ENCODE data around the gene IL31. TPM values are rescaled to one million over a fixed set of nuclear protein-coding genes. Genes with fewer than 3 reads are reported as not detected.

The IL31 gene
- total and polyA plus RNA-seq, 2 donors (not counting 3 experiments of a cell fraction or from before 2014, with no cell fraction given): not detected

DNA sequence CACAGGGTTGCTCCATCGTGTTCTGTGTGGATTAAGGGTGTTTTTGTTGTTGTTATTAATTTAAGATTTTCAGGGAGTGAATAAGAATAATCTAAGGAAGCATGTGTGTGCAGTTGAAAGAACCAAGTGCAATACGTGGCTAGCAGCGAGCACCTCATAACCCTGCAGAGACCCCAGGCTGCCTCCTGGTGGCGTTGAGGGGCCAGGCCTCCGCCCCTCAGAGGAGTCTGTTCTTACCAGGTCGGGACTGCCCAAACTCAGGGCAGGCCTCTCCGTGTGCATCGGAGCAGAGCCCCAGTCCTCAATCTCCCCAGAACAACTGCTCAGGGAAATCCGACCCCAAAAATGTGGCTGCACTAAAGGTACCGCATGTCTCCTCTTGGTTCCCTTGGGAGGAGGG, 36.8 kb downstream of the IL31 start:
- BruUV-seq (replicated peaks): no TSS peak
- H3K36me3 ChIP-seq (ENCODE audit: control insufficient read depth in 2 of 2, extremely low read depth in 1 of 2, insufficient read depth in 2 of 2, low read length in 2 of 2): peaks cover 4 to 35% of the 10 kb centered on the region in 2 experiments
- no peak overlapping the region for H3K4me3 ChIP-seq (replicated peaks in 1 of 3; ENCODE audit: insufficient read depth in 1 of 3, low read depth in 1 of 3, low read length in 3 of 3)
- FAIRE-seq (no peak), DNase-seq (ENCODE audit: low read depth, low spot score) (no peak)
- no peaks in the 10 kb centered on the region for H3K9me1 ChIP-seq (replicated peaks; ENCODE audit: control insufficient read depth, extremely low read depth, insufficient read depth, low read length)
- no peak overlapping the region for H3K9ac ChIP-seq (replicated peaks; ENCODE audit: extremely low read depth, insufficient read depth, low read length)
- no peaks in the 10 kb centered on the region for H3K27me3 ChIP-seq (ENCODE audit: control insufficient read depth in 2 of 2, insufficient read depth in 2 of 2, low read length in 2 of 2)
- H4K20me1 ChIP-seq (replicated peaks; ENCODE audit: control insufficient read depth, extremely low read depth, insufficient read depth, low read length): no peaks in the 10 kb centered on the region
- CTCF ChIA-PET: interaction anchor here (1.7 to 2.7 kb wide), 2 partner anchors 54 to 83 kb away, joined by 8 to 18 read pairs; no protein-coding TSS in a partner anchor
- POLR2A ChIA-PET: no interaction called here
- no peak for TF ChIP-seq MYC (IDR thresholded peaks at IDR 0.05; ENCODE audit: low read depth, low read length)
- TF ChIP-seq, protein P1, sequence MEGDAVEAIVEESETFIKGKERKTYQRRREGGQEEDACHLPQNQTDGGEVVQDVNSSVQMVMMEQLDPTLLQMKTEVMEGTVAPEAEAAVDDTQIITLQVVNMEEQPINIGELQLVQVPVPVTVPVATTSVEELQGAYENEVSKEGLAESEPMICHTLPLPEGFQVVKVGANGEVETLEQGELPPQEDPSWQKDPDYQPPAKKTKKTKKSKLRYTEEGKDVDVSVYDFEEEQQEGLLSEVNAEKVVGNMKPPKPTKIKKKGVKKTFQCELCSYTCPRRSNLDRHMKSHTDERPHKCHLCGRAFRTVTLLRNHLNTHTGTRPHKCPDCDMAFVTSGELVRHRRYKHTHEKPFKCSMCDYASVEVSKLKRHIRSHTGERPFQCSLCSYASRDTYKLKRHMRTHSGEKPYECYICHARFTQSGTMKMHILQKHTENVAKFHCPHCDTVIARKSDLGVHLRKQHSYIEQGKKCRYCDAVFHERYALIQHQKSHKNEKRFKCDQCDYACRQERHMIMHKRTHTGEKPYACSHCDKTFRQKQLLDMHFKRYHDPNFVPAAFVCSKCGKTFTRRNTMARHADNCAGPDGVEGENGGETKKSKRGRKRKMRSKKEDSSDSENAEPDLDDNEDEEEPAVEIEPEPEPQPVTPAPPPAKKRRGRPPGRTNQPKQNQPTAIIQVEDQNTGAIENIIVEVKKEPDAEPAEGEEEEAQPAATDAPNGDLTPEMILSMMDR (IDR thresholded peaks at IDR 0.05; ENCODE audit: extremely low read depth in 1 of 2, insufficient read depth in 1 of 2, low read depth in 1 of 2, low read length in 2 of 2): peak in 1 of 2 donors; percentile 1
- TF ChIP-seq JUN (IDR thresholded peaks at IDR 0.05; ENCODE audit: borderline replicate concordance, insufficient read depth, insufficient read length, low read depth): no peak
- no peak for TF ChIP-seq EZH2 (IDR thresholded peaks at IDR 0.05; ENCODE audit: borderline replicate concordance, low read depth, low read length, severe bottlenecking)
- no peak for TF ChIP-seq POLR2AphosphoS5 (IDR thresholded peaks at IDR 0.05; ENCODE audit: insufficient read depth, low read depth, low read length)
- TF ChIP-seq GATA2 (IDR thresholded peaks at IDR 0.05; ENCODE audit: insufficient read depth, insufficient read length, low read depth, low read length): no peak
- TF ChIP-seq FOS (IDR thresholded peaks at IDR 0.05; ENCODE audit: borderline replicate concordance, insufficient read depth, low read length): no peak
- TF ChIP-seq POLR2A (IDR thresholded peaks at IDR 0.05; ENCODE audit: low read depth, low read length): no peak
- no peak overlapping the region for H3K27ac ChIP-seq (ENCODE audit: insufficient read depth, low read depth, low read length)
- H3K79me2 ChIP-seq (ENCODE audit: control insufficient read depth, insufficient read depth, low read length): no peaks in the 10 kb centered on the region
- H3K9me3 ChIP-seq (replicated peaks; ENCODE audit: control insufficient read depth, insufficient read depth, low read length): no peaks in the 10 kb centered on the region
- dilution Hi-C loops (cut with MboI; ENCODE audit: extremely low pct_ligation_motif_present, low sequenced_read_pairs) (no loop called here), intact Hi-C loops (cut with micrococcal nuclease) (no loop called here)
- no peak overlapping the region for H3K4me2 ChIP-seq (ENCODE audit: insufficient read depth, low read length)
- H3K4me1 ChIP-seq (ENCODE audit: control insufficient read depth, extremely low read depth, insufficient read depth, low read length): no peaks in the 10 kb centered on the region
- no peak overlapping the region for H2AFZ ChIP-seq (ENCODE audit: low read depth, low read length)

Measured in endothelial cell of umbilical vein (primary cell).